Nephron (organoid): Measurements from ENCODE around the gene SKIC8.

Experiments
- H3K27ac Mint-ChIP-seq, 3 experiments: 2 replicates each; pipeline ENCODE4 v1.8.0; 2020; ENCODE audit warnings: mixed read lengths in 3 of 3, mild to moderate bottlenecking in 2 of 3, moderate library complexity in 1 of 3
- H3K27me3 Mint-ChIP-seq: 2 replicates; pipeline ENCODE4 v1.8.0; 2021; ENCODE audit warnings: low read depth, mild to moderate bottlenecking, moderate library complexity, mixed read lengths
- H3K36me3 Mint-ChIP-seq: 2 replicates; pipeline ENCODE4 v1.8.0; 2020; ENCODE audit warnings: low read depth, mixed read lengths
- H3K4me1 Mint-ChIP-seq: 2 replicates; pipeline ENCODE4 v1.8.0; 2020; ENCODE audit warnings: mixed read lengths
- H3K4me3 Mint-ChIP-seq, 3 experiments: 2 replicates each; pipeline ENCODE4 v1.8.0; 2020; ENCODE audit warnings: mild to moderate bottlenecking in 3 of 3, mixed read lengths in 3 of 3, moderate library complexity in 2 of 3
- H3K9me3 Mint-ChIP-seq: 2 replicates; pipeline ENCODE4 v1.8.0; 2020; ENCODE audit warnings: mixed read lengths
- CTCF ChIP-seq, 3 experiments: fragments of 200-600 bp; sonication (generic); IDR thresholded peaks; one replicate each; pipeline ENCODE4 v1.5.0; 2021; ENCODE audit warnings: antibody characterized with exemption in 3 of 3; ENCODE audit not compliant: unreplicated experiment in 3 of 3

Gene SKIC8

GRCh38 chr15:78313383-78313782, 14.0 kb upstream of the SKIC8 start:
- Mint-ChIP-seq H3K27me3 (peaks cover 41% of the 10 kb centered on the region), H3K27ac (no peak overlapping the region), H3K4me3 (no peak overlapping the region), H3K4me1 (peaks cover 29% of the 10 kb centered on the region), H3K9me3 (no peaks in the 10 kb centered on the region), H3K36me3 (no peaks in the 10 kb centered on the region)
- TF ChIP-seq CTCF (IDR thresholded peaks at IDR 0.05; ENCODE audit: unreplicated experiment in 3 of 3): no peak

- peaks cover 44% of the 10 kb centered on the region for H3K27me3 Mint-ChIP-seq
- peaks cover 33% of the 10 kb centered on the region for H3K4me1 Mint-ChIP-seq
- H3K4me3 Mint-ChIP-seq: no peak overlapping the region
- H3K27ac Mint-ChIP-seq: peak overlapping the region in 2 of 3 experiments; percentile 27 to 47
- TF ChIP-seq CTCF (IDR thresholded peaks at IDR 0.05; ENCODE audit: unreplicated experiment in 3 of 3): no peak
- H3K36me3 Mint-ChIP-seq: no peaks in the 10 kb centered on the region
- H3K9me3 Mint-ChIP-seq: no peaks in the 10 kb centered on the region
Measured at GRCh38 chr15:78312957-78313356, 13.5 kb upstream of the SKIC8 start.

GRCh38 chr15:78312536-78312935, 13.1 kb upstream of the SKIC8 start:
- H3K9me3 Mint-ChIP-seq: no peaks in the 10 kb centered on the region
- peaks cover 31% of the 10 kb centered on the region for H3K4me1 Mint-ChIP-seq
- peak overlapping the region in 2 of 3 experiments; percentile 27 to 47 for H3K27ac Mint-ChIP-seq
- no peak for TF ChIP-seq CTCF (IDR thresholded peaks at IDR 0.05; ENCODE audit: unreplicated experiment in 3 of 3)
- peaks cover 43% of the 10 kb centered on the region for H3K27me3 Mint-ChIP-seq
- no peaks in the 10 kb centered on the region for H3K36me3 Mint-ChIP-seq
- no peak overlapping the region for H3K4me3 Mint-ChIP-seq

GRCh38 chr15:78311292-78311691, 11.9 kb upstream of the SKIC8 start:
- H3K4me3 Mint-ChIP-seq: no peak overlapping the region
- no peaks in the 10 kb centered on the region for H3K36me3 Mint-ChIP-seq
- H3K27me3 Mint-ChIP-seq: peaks cover 31% of the 10 kb centered on the region
- H3K27ac Mint-ChIP-seq: no peak overlapping the region
- peaks cover 21% of the 10 kb centered on the region for H3K4me1 Mint-ChIP-seq
- no peaks in the 10 kb centered on the region for H3K9me3 Mint-ChIP-seq
- no peak for TF ChIP-seq CTCF (IDR thresholded peaks at IDR 0.05; ENCODE audit: unreplicated experiment in 3 of 3)

GRCh38 chr15:78308422-78309032, 9.1 kb upstream of the SKIC8 start:
- Mint-ChIP-seq H3K4me1 (peaks cover 19% of the 10 kb centered on the region), H3K27me3 (peaks cover 30% of the 10 kb centered on the region), H3K4me3 (no peak overlapping the region), H3K27ac (no peak overlapping the region), H3K9me3 (no peaks in the 10 kb centered on the region), H3K36me3 (no peaks in the 10 kb centered on the region)
- TF ChIP-seq CTCF (IDR thresholded peaks at IDR 0.05; ENCODE audit: unreplicated experiment in 3 of 3): peak; percentile 94 to 99 (median 98)

- Mint-ChIP-seq H3K27ac (peak overlapping the region in 1 of 3 experiments; percentile 28), H3K9me3 (no peaks in the 10 kb centered on the region), H3K4me1 (peaks cover 19% of the 10 kb centered on the region), H3K4me3 (no peak overlapping the region), H3K27me3 (peaks cover 29% of the 10 kb centered on the region), H3K36me3 (no peaks in the 10 kb centered on the region)
- no peak for TF ChIP-seq CTCF (IDR thresholded peaks at IDR 0.05; ENCODE audit: unreplicated experiment in 3 of 3)
Measured at GRCh38 chr15:78307976-78308375, 8.6 kb upstream of the SKIC8 start.
